OCI-M2 (cell line): Measurements from ENCODE around the gene SEPTIN2.
A peak's percentile ranks its signal among the peaks of the same experiment; 100 is the strongest.
"Not testable (repeated sequence)": the region's sequence is repeated elsewhere in the genome, so short reads cannot be mapped to it uniquely, and the experiment has no call there.

ENCODE experiments used
- DNase-seq: peaks from one replicate; lab custom pipeline; 2025; ENCODE audit not compliant: unreplicated experiment; lab: John Stamatoyannopoulos, UW

The SEPTIN2 gene

GRCh38 chr2:241349941-241350340 is 34.2 kb downstream of the SEPTIN2 start:
- no peak for DNase-seq

GRCh38 chr2:241350530-241350877 is 34.8 kb downstream of the SEPTIN2 start:
- DNase-seq, result no peak

GRCh38 chr2:241350878-241351639 is 35.3 kb downstream of the SEPTIN2 start:
- DNase-seq, result no peak

- no peak for DNase-seq
Observed at GRCh38 chr2:241351640-241352031, 35.9 kb downstream of the SEPTIN2 start.

- DNase-seq, result no peak
Observed at GRCh38 chr2:241352227-241352626, 36.5 kb downstream of the SEPTIN2 start.

GRCh38 chr2:241354668-241355658 is 39.2 kb downstream of the SEPTIN2 start:
- no peak for DNase-seq

GRCh38 chr2:241355983-241356870 is 40.5 kb downstream of the SEPTIN2 start, which contains the start of gene FARP2:
TSS of gene FARP2 (plus strand) at chr2:241356285. CDS start at chr2:241373108, 16,823 bp downstream.
- DNase-seq, result peak; percentile 55

- DNase-seq, result no peak
Observed at GRCh38 chr2:241356871-241357260, 41.1 kb downstream of the SEPTIN2 start.

- no peak for DNase-seq
Observed at GRCh38 chr2:241357531-241357930, 41.8 kb downstream of the SEPTIN2 start.

- no peak for DNase-seq
Observed at GRCh38 chr2:241358470-241358869, 42.7 kb downstream of the SEPTIN2 start.

GRCh38 chr2:241359481-241360045 is 43.8 kb downstream of the SEPTIN2 start:
- DNase-seq, result no peak

GRCh38 chr2:241363426-241363825 is 47.7 kb downstream of the SEPTIN2 start:
- DNase-seq, result no peak

- no peak for DNase-seq
Observed at GRCh38 chr2:241364781-241365180, 49.1 kb downstream of the SEPTIN2 start.

- DNase-seq, result no peak
Observed at GRCh38 chr2:241366678-241367077, 51.0 kb downstream of the SEPTIN2 start.

- DNase-seq, result no peak
Observed at GRCh38 chr2:241368643-241369042, 52.9 kb downstream of the SEPTIN2 start.

- DNase-seq, result no peak
Observed at GRCh38 chr2:241372361-241372992, 56.8 kb downstream of the SEPTIN2 start.

- DNase-seq, result no peak
Observed at GRCh38 chr2:241373446-241373845, 57.7 kb downstream of the SEPTIN2 start.

- DNase-seq, result not testable (repeated sequence)
Observed at GRCh38 chr2:241373906-241374305, 58.2 kb downstream of the SEPTIN2 start.

- no peak for DNase-seq
Observed at GRCh38 chr2:241375300-241375699, 59.6 kb downstream of the SEPTIN2 start.

GRCh38 chr2:241376808-241377207 is 61.1 kb downstream of the SEPTIN2 start:
- no peak for DNase-seq
